Parathyroid adenoma (tissue), 2 donors: ENCODE measurements around the gene PDE8A.

Source experiments
- H2AFZ ChIP-seq: fragments of 300-600 bp; sonication (generic); one replicate; pipeline ENCODE4 v1.7.0; 2017; ENCODE audit warnings: antibody characterized with exemption, mild to moderate bottlenecking
- H3K27ac ChIP-seq: fragments of 300-600 bp; sonication (generic); one replicate; pipeline ENCODE4 v1.7.0; 2017
- H3K27me3 ChIP-seq: fragments of 300-600 bp; sonication (generic); one replicate; pipeline ENCODE4 v1.7.0; 2017; ENCODE audit warnings: low read length; ENCODE audit not compliant: control insufficient read depth, insufficient read depth
- H3K36me3 ChIP-seq: fragments of 300-600 bp; sonication (generic); one replicate; pipeline ENCODE4 v1.7.0; 2017; ENCODE audit warnings: low read length; ENCODE audit not compliant: control insufficient read depth, insufficient read depth
- H3K4me1 ChIP-seq: fragments of 300-600 bp; sonication (generic); one replicate; pipeline ENCODE4 v1.7.0; 2017; ENCODE audit warnings: control low read depth
- H3K4me2 ChIP-seq: fragments of 300-600 bp; sonication (generic); one replicate; pipeline ENCODE4 v1.7.0; 2017; ENCODE audit warnings: low read length
- H3K4me3 ChIP-seq: fragments of 300-600 bp; sonication (generic); one replicate; pipeline ENCODE4 v1.7.0; 2017; ENCODE audit warnings: low read depth, low read length
- H3K79me2 ChIP-seq: fragments of 300-600 bp; sonication (generic); one replicate; pipeline ENCODE4 v1.7.0; 2017; ENCODE audit warnings: control low read depth
- H3K9ac ChIP-seq: fragments of 300-600 bp; sonication (generic); one replicate; pipeline ENCODE4 v1.7.0; 2017; ENCODE audit warnings: mild to moderate bottlenecking
- H3K9me3 ChIP-seq: fragments of 300-600 bp; sonication (generic); one replicate; pipeline ENCODE4 v1.7.0; 2017; ENCODE audit warnings: low read length; ENCODE audit not compliant: control insufficient read depth
- CTCF ChIP-seq: fragments of 300-600 bp; sonication (generic); IDR thresholded peaks from one replicate; pipeline ENCODE4 v1.7.0; 2017; ENCODE audit warnings: antibody characterized with exemption, mild to moderate bottlenecking
- donor health status: primary hyperparathyroidism.

Gene PDE8A

GRCh38 chr15:84980196-84981053 is 1.2 kb upstream of the PDE8A start:
- H3K9me3 ChIP-seq: no peaks in the 10 kb centered on the region
- no peaks in the 10 kb centered on the region for H3K79me2 ChIP-seq
- H3K9ac ChIP-seq: no peak overlapping the region
- no peaks in the 10 kb centered on the region for H3K4me1 ChIP-seq
- H3K27me3 ChIP-seq: no peaks in the 10 kb centered on the region
- H3K4me3 ChIP-seq: peak overlapping the region; percentile 83
- peak overlapping the region; percentile 78 for H3K4me2 ChIP-seq
- H3K27ac ChIP-seq: peak overlapping the region; percentile 87
- no peaks in the 10 kb centered on the region for H3K36me3 ChIP-seq
- peak overlapping the region; percentile 88 for H2AFZ ChIP-seq
- no peak for TF ChIP-seq CTCF

- Histone ChIP-seq H3K36me3 (no peaks in the 10 kb centered on the region), H3K4me2 (peak overlapping the region; percentile 78), H2AFZ (peak overlapping the region; percentile 88), H3K4me3 (peak overlapping the region; percentile 83), H3K9me3 (no peaks in the 10 kb centered on the region), H3K27me3 (no peaks in the 10 kb centered on the region), H3K4me1 (no peaks in the 10 kb centered on the region), H3K9ac (no peak overlapping the region), H3K79me2 (no peaks in the 10 kb centered on the region), H3K27ac (peak overlapping the region; percentile 87)
- TF ChIP-seq CTCF: no peak
Observed at GRCh38 chr15:84981054-84981710, 474 bp upstream of the PDE8A start.

GRCh38 chr15:84982301-84982920 is 755 bp downstream of the PDE8A start:
- no peak for TF ChIP-seq CTCF
- Histone ChIP-seq H3K4me3 (peak overlapping the region; percentile 49), H3K27me3 (no peaks in the 10 kb centered on the region), H3K9me3 (no peaks in the 10 kb centered on the region), H3K9ac (no peak overlapping the region), H2AFZ (peak overlapping the region; percentile 74), H3K79me2 (no peaks in the 10 kb centered on the region), H3K4me1 (no peaks in the 10 kb centered on the region), H3K36me3 (no peaks in the 10 kb centered on the region), H3K27ac (peak overlapping the region; percentile 69), H3K4me2 (peak overlapping the region; percentile 65)

GRCh38 chr15:84983294-84983693 is 1.6 kb downstream of the PDE8A start:
- Histone ChIP-seq H3K27ac (no peak overlapping the region), H2AFZ (peak overlapping the region; percentile 74)

More at GRCh38 chr15:84983294-84983693, 1.6 kb downstream of the PDE8A start:
- TF ChIP-seq CTCF: no peak
- Histone ChIP-seq H3K9ac (no peak overlapping the region), H3K79me2 (peaks cover under 1% of the 10 kb centered on the region), H3K4me1 (peaks cover 6% of the 10 kb centered on the region), H3K36me3 (no peaks in the 10 kb centered on the region), H3K9me3 (no peaks in the 10 kb centered on the region), H3K4me3 (peak overlapping the region; percentile 6), H3K27me3 (no peaks in the 10 kb centered on the region), H3K4me2 (peak overlapping the region; percentile 65)
